HG03095 (cell line): ENCODE results near the gene PPCS.
"Not testable (repeated sequence)": the region's sequence is repeated elsewhere in the genome, so short reads cannot be mapped to it uniquely, and the experiment has no call there.

Experiments
- ATAC-seq: cut with Tn5 transposase; IDR thresholded peaks from one replicate; pipeline ENCODE4 v1.9.1; 2021; ENCODE audit warnings: moderate library complexity; ENCODE audit not compliant: unreplicated experiment

Gene PPCS

GRCh38 chr1:42450061-42450460, 6.3 kb upstream of the PPCS start:
- no peak for ATAC-seq

- ATAC-seq, result no peak
Measured at GRCh38 chr1:42453386-42453785, 3.0 kb upstream of the PPCS start.

GRCh38 chr1:42454403-42454802, 1.9 kb upstream of the PPCS start:
- ATAC-seq, result no peak

- peak; percentile 48 for ATAC-seq
Measured at GRCh38 chr1:42456754-42457089, 379 bp downstream of the PPCS start.

GRCh38 chr1:42461196-42461595, 4.9 kb downstream of the PPCS start:
- no peak for ATAC-seq

GRCh38 chr1:42462828-42463763, 6.8 kb downstream of the PPCS start, which contains the start of gene CCDC30:
TSS of gene CCDC30 (plus strand) at chr1:42463286. CDS start at chr1:42480552, 17,266 bp downstream.
- peak; percentile 99 for ATAC-seq

GRCh38 chr1:42463921-42464320, 7.6 kb downstream of the PPCS start:
- ATAC-seq, result no peak

- no peak for ATAC-seq
Measured at GRCh38 chr1:42466030-42466429, 9.7 kb downstream of the PPCS start.

- ATAC-seq, result peak; percentile 54
Measured at GRCh38 chr1:42469727-42470126, 13.4 kb downstream of the PPCS start.

- ATAC-seq, result no peak
Measured at GRCh38 chr1:42476605-42477004, 20.3 kb downstream of the PPCS start.

- not testable (repeated sequence) for ATAC-seq
Measured at GRCh38 chr1:42477354-42477753, 21.0 kb downstream of the PPCS start.

- ATAC-seq, result no peak
Measured at GRCh38 chr1:42477775-42478174, 21.4 kb downstream of the PPCS start.

GRCh38 chr1:42479621-42480020, 23.3 kb downstream of the PPCS start:
- no peak for ATAC-seq

- no peak for ATAC-seq
Measured at GRCh38 chr1:42480921-42481320, 24.6 kb downstream of the PPCS start.

GRCh38 chr1:42482635-42483153, 26.4 kb downstream of the PPCS start:
- ATAC-seq, result no peak

- ATAC-seq, result no peak
Measured at GRCh38 chr1:42484382-42484781, 28.0 kb downstream of the PPCS start.

GRCh38 chr1:42490237-42490636, 33.9 kb downstream of the PPCS start:
- no peak for ATAC-seq

- not testable (repeated sequence) for ATAC-seq
Measured at GRCh38 chr1:42502031-42502430, 45.7 kb downstream of the PPCS start.

GRCh38 chr1:42504535-42505128, 48.3 kb downstream of the PPCS start:
- no peak for ATAC-seq

- no peak for ATAC-seq
Measured at GRCh38 chr1:42506576-42506975, 50.2 kb downstream of the PPCS start.
